Activated CD4-positive, alpha-beta T cell treated with anti-CD3 and anti-CD28 coated beads, Interleukin-2, Interleukin-4, amounts not matched to agents 100 ng/mL and 50 ng/mL, durations not matched to agents 16 hours and 8 hours (primary cell): Measurements from ENCODE around the gene ZBTB42.

ENCODE experiments used
- DNase-seq: peaks from one replicate; pipeline ENCODE4 v3.0.0-alpha.2; 2020; ENCODE audit warnings: low spot score

The ZBTB42 gene

GRCh38 chr14:104795781-104796686 lies 4.9 kb upstream of the ZBTB42 start:
- DNase-seq = peak; percentile 45

GRCh38 chr14:104796687-104797081 lies 4.2 kb upstream of the ZBTB42 start:
- no peak for DNase-seq

DNA sequence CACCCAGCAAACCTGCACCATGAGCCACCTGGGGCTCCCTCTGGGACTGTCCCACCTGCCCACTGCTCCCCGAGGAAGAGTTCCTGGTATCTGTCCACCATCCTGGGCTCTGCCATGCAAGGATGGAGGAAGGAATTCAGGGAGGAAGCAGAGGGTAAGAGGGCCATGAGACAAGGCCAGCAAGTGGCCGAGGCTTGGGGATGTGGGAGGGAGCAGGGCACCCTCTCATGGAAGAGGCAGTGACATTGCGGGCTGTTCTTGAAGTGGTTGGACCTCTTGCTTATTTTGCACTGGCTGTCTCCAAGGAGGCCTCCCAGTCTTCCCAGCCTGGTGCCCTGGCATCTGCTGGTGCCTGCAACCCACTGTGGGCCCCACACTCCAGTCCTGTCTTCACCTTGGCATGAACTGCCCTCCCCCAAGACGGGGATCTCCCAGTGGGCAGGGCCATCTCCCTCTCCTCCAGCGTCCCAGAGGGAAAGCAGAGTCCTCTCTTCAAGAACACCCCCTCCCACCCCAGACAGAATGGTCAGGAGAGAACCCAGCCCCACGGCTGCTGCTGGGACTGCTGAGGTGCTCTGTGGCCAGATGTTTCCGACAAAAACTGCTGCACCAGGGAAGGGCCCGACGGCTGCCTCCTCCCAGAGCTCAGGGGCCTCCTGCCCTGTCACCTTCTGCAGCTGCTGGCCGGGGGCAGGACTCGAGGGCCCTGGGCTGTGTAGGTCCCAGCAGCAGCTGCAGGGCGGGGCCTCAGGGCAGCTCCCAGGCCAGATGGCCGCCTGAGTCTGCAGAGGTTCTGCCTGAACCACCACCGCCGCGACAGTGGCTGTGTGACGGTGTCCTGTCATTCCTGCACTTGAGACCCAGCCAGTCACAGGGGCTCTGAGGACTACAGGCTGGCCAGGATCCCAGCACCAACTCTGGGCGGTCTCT lies 3.5 kb upstream of the ZBTB42 start:
- DNase-seq = no peak

GRCh38 chr14:104798300-104799243 lies 2.3 kb upstream of the ZBTB42 start:
- DNase-seq = no peak

GRCh38 chr14:104799244-104800014 lies 1.5 kb upstream of the ZBTB42 start:
- DNase-seq = no peak

DNA sequence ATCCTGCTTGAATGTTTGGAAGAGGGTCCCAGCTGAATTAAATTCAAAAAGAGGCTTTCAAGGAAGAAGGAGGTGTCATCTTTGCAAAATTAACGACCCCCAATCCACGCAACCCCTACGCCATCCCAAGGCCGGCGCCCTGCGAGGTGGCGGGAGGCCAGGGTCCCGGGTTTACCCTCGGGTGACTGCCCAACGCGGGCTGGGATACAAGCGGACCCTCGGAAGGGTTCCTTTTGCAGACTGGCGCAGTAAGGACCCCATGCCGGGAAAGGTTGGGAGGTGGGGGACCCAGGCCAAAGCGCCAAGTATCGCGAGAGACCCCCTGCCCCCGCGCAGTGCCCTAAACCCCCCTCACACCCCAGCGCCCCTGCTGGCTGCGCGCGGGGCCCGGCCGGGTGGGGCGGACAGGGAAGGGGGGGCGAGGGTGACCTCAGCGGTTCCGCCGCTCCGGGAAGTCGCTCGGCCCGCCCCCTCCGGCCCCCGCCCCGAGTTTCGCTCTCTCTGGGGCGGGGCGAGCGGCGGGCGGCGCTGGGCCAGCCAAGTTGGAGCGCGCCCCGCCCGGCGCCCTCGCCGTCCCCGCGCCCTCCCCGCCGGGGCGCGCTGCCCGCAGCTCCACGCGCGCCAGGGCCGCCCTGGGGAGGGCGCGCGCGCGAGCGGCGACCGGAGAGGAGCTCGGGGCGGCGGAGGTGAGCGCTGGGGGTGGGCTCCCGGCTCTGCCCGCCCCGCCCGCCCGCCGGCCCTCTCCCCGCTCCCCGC lies 708 bp upstream of the ZBTB42 start:
- peak; percentile 63 for DNase-seq

DNA sequence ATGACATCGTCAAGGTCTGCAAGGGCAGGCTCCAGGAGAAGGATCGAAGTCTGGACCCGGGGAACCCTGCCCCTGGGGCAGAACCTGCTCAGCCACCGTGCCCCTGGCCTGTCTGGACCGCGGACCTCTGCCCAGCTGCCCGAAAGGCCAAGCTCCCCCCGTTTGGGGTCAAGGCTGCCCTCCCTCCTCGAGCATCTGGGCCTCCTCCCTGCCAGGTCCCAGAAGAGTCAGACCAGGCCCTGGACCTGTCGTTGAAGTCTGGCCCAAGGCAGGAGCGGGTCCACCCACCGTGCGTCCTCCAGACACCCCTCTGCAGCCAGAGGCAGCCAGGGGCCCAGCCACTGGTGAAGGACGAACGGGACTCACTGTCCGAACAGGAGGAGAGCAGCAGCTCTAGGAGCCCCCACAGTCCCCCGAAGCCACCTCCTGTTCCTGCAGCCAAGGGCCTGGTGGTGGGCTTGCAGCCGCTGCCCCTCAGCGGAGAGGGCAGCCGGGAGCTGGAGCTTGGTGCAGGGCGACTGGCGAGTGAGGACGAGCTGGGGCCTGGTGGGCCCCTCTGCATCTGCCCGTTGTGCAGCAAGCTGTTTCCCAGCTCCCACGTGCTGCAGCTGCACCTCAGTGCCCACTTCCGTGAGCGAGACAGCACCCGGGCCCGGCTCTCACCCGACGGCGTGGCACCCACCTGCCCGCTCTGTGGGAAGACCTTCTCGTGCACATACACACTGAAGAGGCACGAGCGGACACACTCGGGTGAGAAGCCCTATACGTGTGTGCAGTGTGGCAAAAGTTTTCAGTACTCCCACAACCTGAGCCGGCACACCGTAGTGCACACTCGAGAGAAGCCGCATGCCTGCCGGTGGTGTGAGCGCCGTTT lies 856 bp downstream of the ZBTB42 start:
- DNase-seq = no peak

- DNase-seq = no peak
Observed at GRCh38 chr14:104802394-104803184, 1.7 kb downstream of the ZBTB42 start.

- DNase-seq = no peak
Observed at GRCh38 chr14:104803280-104803911, 2.5 kb downstream of the ZBTB42 start.

DNA sequence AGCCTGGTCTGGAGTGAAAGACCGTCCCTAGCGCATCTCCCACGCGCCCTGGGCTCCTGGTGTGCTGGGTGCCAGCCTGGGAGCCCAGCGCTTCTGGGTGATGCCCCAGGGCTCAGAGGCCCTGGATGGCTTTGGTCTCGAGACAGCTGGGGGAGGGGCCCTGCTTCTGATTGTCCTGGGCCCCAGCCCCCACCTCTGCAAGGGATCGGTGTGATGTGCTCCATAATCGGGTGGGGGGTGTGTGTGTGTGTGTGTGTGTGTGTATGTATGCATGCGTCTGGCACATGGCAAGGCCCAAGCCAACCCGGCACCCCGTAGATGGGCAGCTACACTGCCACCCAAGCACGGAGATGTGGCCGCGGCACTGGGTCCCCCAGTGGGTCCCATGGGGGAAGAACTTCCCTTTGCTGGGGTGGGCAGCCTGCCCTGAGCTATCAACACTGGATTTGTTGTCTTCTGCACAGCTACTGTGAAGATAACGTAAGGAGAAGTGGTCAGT lies 3.1 kb downstream of the ZBTB42 start:
- DNase-seq = no peak

DNA sequence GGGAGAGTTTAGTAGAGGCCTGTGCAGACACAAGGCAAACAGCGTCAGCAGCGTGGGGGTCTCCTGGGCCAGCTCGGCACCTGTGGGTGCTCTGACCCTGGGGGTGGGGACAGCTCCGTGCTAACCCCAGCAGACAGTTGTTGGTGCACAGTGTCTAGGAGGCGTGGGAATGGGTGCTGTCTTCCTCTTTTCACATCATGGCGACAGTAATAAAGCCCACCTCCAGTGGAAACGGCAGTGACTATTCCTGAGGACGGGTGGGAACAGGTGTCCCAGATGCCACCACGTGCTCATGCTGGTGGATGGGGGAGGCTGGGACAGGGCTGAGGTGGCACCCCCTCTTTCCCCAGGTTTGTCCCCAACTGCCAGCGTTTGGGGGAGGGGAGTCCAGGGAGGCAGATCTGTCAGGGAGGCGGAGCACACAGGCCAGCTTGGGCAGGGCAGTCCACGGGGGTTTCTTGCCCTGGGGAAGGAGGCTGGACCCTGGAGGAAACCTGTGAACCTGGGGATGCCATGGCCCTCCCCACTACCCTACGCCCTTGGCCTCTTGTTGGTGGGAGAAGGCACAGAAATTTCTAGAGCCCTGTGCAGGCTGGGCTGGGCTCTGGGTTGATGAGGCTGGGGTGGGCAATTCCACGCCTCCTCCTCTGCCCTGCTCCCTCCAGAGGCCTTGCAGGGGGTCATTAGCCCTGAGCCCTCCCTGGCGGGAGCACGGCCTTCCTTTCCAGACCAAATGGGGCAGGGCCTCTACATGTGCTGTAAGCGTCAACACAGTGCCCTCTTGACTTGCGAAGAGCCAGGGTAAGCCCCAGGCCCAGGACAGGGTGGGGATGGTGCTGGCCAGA lies 3.8 kb downstream of the ZBTB42 start:
- DNase-seq = no peak

- DNase-seq = no peak
Observed at GRCh38 chr14:104805326-104805678, 4.4 kb downstream of the ZBTB42 start.

DNA sequence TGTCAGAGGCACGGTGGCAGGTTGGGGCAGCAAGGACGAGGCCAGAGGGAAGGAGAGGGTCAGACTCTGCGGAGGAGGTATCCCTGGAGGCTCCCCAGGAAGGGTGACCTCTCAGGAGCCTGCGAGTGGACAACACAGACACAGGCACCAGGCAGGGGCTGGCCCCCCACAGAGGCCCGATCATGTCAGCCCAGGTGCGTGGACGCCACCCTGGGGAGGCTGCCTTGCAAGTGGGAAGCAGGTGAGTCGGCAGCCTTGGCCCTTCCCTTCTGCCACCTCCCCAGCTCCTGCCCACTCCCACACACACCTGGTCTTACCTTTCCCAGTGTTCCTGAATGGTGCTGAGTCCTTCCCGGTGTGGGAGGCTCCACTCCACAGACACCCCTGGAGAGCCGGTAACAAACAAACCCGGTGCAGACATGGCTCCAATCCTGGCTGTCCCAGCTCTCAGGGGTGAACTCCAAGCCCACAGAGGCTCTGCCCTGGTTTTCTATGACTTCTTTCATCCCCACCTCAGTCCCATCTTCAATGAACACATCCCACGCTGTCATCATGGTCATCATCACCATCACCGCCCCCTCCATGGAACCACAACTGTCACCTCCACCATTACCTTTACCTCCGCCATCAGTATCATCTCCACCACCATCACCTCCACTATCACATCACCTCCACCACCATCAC lies 5.2 kb downstream of the ZBTB42 start:
- DNase-seq = no peak

DNA sequence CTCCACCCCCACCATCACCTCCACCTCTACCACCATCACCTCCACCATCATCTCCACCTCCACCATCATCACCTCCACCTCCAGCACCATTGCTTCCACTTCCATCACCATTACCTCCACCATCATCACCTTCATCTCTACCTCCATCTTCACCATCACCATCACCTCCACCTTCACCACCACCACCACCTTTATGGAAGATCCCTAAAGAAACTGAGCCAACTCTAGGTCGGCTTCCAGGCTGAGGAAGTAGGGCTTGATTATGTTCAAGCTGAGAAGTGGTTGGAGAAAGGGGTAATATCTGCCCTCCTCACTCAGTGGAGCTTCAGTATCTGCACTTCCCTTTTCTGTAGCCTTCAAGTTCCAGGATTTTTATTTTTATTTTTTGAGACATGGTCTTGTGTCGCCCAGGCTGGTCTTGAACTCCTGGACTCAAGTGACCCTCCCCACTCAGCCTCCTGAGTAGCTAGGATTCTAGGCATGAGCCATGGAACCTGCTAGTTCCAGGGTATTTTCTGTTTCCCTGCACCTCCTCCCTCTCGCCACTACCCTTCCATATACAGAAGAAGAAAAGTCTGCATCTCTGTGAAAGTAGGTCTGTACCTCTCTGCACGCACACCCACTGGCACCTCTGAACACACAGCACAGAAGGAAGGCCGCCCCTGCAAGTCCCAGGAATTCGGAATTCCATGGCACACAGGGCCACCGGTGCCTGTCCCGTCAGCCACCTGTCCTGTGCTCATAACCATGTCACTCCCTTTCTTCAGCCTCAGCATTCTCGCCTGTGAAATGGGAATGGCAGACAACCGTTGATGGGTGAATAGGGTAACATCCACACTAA lies 5.9 kb downstream of the ZBTB42 start:
- DNase-seq = no peak

DNA sequence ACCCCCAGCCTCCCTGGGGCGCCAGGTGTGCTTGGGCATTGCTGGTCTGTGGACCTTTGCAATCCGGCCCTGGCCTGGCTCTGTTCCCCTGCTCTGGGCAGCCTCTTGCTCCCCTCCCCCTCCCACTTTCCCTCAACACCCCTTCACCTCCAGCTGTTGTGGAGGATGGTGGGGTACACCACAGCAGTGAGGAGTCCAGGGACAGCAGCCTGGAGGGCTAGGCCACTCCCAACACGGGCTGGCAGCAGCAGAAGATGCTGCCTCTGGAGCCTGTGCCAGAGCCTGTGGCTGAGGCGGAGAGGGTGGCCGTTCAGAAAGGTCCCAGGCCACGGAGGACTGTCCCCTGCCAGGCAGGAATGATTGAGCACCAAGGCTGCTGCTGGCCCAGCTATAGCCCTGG lies 7.6 kb downstream of the ZBTB42 start:
- DNase-seq = no peak
